IPS DF 4.7 (cell line): ENCODE results near the gene BABAM2.

Experiments
- DNase-seq: peaks from one replicate; pipeline ENCODE4 v3.0.0-alpha.2; 2013; ENCODE audit warnings: low spot score; ENCODE audit errors: extremely low read depth

The BABAM2 gene

GRCh38 chr2:28193630-28194403 is 303.3 kb downstream of the BABAM2 start:
- DNase-seq = no peak

- DNase-seq = no peak
Measured at GRCh38 chr2:28199995-28200679, 309.6 kb downstream of the BABAM2 start.

- no peak for DNase-seq
Measured at GRCh38 chr2:28201671-28202180, 311.2 kb downstream of the BABAM2 start.

- no peak for DNase-seq
Measured at GRCh38 chr2:28202719-28203118, 312.2 kb downstream of the BABAM2 start.

- no peak for DNase-seq
Measured at GRCh38 chr2:28206762-28207161, 316.2 kb downstream of the BABAM2 start.

GRCh38 chr2:28209261-28209691 is 318.7 kb downstream of the BABAM2 start:
- no peak for DNase-seq

- DNase-seq = no peak
Measured at GRCh38 chr2:28209864-28210263, 319.3 kb downstream of the BABAM2 start.

- DNase-seq = no peak
Measured at GRCh38 chr2:28210535-28210934, 320.0 kb downstream of the BABAM2 start.

GRCh38 chr2:28216331-28216730 is 325.8 kb downstream of the BABAM2 start:
- DNase-seq = no peak

- no peak for DNase-seq
Measured at GRCh38 chr2:28217042-28217740, 326.7 kb downstream of the BABAM2 start.

- DNase-seq = no peak
Measured at GRCh38 chr2:28219138-28219537, 328.6 kb downstream of the BABAM2 start.

- DNase-seq = no peak
Measured at GRCh38 chr2:28219758-28220368, 329.3 kb downstream of the BABAM2 start.

GRCh38 chr2:28224648-28225472 is 334.3 kb downstream of the BABAM2 start:
- no peak for DNase-seq

- DNase-seq = no peak
Measured at GRCh38 chr2:28225473-28226080, 335.0 kb downstream of the BABAM2 start.

- no peak for DNase-seq
Measured at GRCh38 chr2:28226558-28226957, 336.0 kb downstream of the BABAM2 start.

- no peak for DNase-seq
Measured at GRCh38 chr2:28227498-28227897, 337.0 kb downstream of the BABAM2 start.

- no peak for DNase-seq
Measured at GRCh38 chr2:28228434-28228995, 338.0 kb downstream of the BABAM2 start.

- no peak for DNase-seq
Measured at GRCh38 chr2:28231110-28231631, 340.6 kb downstream of the BABAM2 start.

GRCh38 chr2:28232295-28232694 is 341.8 kb downstream of the BABAM2 start:
- no peak for DNase-seq
